Astrocyte of the spinal cord (primary cell): ENCODE data around the gene USP7.
A peak's percentile ranks its signal among the peaks of the same experiment; 100 is the strongest.

ENCODE experiments used
- DNase-seq: peaks from one replicate; pipeline ENCODE4 v3.0.0; 2011; ENCODE audit warnings: low read depth, low spot score
- H3K4me3 ChIP-seq: 2 replicates; pipeline ENCODE4 v1.5.1; 2011; ENCODE audit warnings: low read depth, mild to moderate bottlenecking, low read length, moderate library complexity
- in situ Hi-C: cut with HindIII; loops from 2 replicates; pipeline ENCODE4 v1.10.0; 2017; ENCODE audit warnings: low sequenced_read_pairs
- TF ChIP-seq, protein P1 (sequence below): IDR thresholded peaks from 2 replicates; pipeline ENCODE4 v1.5.1; 2012; ENCODE audit warnings: low read depth, mild to moderate bottlenecking, low read length, inconsistent platforms

The USP7 gene

DNA sequence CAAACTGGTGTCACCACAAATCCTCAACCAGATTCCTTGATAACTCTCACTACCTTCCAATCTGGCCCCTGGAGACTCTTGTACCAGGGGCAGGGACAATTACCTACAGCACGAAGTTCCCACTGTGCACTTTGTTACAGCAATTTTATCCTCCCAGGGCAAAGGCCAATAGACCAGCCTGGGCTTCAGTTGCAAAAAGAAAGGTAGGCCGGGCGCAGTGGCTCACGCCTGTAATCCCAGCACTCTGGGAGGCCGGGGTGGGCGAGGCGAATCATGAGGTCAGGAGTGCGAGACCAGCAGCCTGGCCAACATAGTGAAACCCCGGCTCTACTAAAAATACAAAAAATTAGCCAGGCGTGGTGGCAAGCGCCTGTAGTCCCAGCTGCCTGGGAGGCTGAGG is 36.9 kb downstream of the USP7 start:
- H3K4me3 ChIP-seq, result no peak overlapping the region
- TF ChIP-seq, protein P1, sequence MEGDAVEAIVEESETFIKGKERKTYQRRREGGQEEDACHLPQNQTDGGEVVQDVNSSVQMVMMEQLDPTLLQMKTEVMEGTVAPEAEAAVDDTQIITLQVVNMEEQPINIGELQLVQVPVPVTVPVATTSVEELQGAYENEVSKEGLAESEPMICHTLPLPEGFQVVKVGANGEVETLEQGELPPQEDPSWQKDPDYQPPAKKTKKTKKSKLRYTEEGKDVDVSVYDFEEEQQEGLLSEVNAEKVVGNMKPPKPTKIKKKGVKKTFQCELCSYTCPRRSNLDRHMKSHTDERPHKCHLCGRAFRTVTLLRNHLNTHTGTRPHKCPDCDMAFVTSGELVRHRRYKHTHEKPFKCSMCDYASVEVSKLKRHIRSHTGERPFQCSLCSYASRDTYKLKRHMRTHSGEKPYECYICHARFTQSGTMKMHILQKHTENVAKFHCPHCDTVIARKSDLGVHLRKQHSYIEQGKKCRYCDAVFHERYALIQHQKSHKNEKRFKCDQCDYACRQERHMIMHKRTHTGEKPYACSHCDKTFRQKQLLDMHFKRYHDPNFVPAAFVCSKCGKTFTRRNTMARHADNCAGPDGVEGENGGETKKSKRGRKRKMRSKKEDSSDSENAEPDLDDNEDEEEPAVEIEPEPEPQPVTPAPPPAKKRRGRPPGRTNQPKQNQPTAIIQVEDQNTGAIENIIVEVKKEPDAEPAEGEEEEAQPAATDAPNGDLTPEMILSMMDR, result no peak
- DNase-seq, result no peak
- in situ Hi-C loops, result no loop called here

DNA sequence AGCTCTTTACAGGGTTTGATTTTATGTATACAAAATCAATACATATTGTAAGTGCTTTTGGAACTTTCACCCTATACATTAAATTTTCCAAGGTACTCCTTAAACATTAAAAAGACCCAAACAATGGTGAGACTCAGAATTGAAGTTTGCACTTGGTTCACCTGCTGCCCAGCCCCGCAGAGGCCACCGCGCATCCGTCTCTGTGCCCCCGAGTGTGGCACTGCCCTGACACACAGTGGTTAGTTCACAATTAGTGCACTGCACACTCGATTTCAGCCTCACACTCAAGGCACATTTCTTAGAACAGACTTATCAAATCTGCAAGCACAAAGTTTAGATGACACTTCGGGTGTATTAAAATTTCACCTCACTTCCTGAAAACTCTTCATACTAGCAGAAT is 38.3 kb downstream of the USP7 start:
- in situ Hi-C loops, result no loop called here
- H3K4me3 ChIP-seq, result no peak overlapping the region
- TF ChIP-seq, protein P1, result no peak
- DNase-seq, result no peak

- H3K4me3 ChIP-seq, result no peak overlapping the region
- in situ Hi-C loops, result no loop called here
- TF ChIP-seq, protein P1, result no peak
- no peak for DNase-seq
Observed at GRCh38 chr16:8924214-8924613, 39.5 kb downstream of the USP7 start.

GRCh38 chr16:8923199-8923598 is 40.5 kb downstream of the USP7 start:
- in situ Hi-C loops, result no loop called here
- no peak for DNase-seq
- TF ChIP-seq, protein P1, result no peak
- no peak overlapping the region for H3K4me3 ChIP-seq

GRCh38 chr16:8921347-8921984 is 42.2 kb downstream of the USP7 start:
- TF ChIP-seq, protein P1, result no peak
- DNase-seq, result no peak
- H3K4me3 ChIP-seq, result no peak overlapping the region
- in situ Hi-C loops, result no loop called here

GRCh38 chr16:8920645-8921346 is 42.9 kb downstream of the USP7 start:
- H3K4me3 ChIP-seq, result no peak overlapping the region
- TF ChIP-seq, protein P1, result no peak
- in situ Hi-C loops, result no loop called here
- peak; percentile 28 for DNase-seq
